ENCODE results near the gene OR9A2.

DNA sequence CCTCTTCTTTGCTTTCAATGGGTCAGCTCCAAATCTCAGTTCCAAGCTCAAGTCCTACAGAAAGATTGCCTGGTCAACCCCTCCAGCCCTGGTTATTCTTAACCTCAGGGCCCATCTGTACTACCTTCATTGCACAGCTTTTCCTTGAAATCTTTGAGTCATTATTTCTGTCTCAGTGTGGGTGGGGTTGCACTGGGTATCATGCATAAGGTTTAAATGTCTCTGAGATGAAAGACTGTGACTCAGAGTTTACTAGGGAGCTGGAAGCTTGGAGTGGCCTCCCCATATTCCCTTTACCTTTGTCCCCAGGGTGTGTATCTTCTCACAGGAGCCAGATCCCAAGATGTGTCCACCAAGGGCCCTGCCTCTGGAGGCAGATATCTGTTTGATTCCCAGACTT is 21.9 kb upstream of the OR9A2 start:
- TF ChIP-seq EZH2 (IDR thresholded peaks at IDR 0.05; ENCODE audit: insufficient read depth, low read length), result no peak
- TF ChIP-seq, protein P1, sequence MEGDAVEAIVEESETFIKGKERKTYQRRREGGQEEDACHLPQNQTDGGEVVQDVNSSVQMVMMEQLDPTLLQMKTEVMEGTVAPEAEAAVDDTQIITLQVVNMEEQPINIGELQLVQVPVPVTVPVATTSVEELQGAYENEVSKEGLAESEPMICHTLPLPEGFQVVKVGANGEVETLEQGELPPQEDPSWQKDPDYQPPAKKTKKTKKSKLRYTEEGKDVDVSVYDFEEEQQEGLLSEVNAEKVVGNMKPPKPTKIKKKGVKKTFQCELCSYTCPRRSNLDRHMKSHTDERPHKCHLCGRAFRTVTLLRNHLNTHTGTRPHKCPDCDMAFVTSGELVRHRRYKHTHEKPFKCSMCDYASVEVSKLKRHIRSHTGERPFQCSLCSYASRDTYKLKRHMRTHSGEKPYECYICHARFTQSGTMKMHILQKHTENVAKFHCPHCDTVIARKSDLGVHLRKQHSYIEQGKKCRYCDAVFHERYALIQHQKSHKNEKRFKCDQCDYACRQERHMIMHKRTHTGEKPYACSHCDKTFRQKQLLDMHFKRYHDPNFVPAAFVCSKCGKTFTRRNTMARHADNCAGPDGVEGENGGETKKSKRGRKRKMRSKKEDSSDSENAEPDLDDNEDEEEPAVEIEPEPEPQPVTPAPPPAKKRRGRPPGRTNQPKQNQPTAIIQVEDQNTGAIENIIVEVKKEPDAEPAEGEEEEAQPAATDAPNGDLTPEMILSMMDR (IDR thresholded peaks at IDR 0.05; ENCODE audit: insufficient read depth, low read depth, low read length), result no peak
